Breast epithelium (tissue), 3 donors: Measurements from ENCODE around the gene GINM1.
A peak's percentile ranks its signal among the peaks of the same experiment; 100 is the strongest.

ENCODE experiments used
- POLR2AphosphoS5 ChIP-seq, 3 donors: sonication (generic); formaldehyde crosslinking; IDR thresholded peaks; one replicate each; pipeline ENCODE4 v1.6.1; 2017; ENCODE audit warnings: antibody characterized with exemption in 3 of 3
- TF ChIP-seq, protein P1 (sequence below), 3 donors: fragments of 450-650 bp; IDR thresholded peaks; one replicate each; pipeline ENCODE4 v1.5.1; 2016 to 2017; ENCODE audit warnings: antibody characterized with exemption in 3 of 3, mild to moderate bottlenecking in 3 of 3, moderate library complexity in 3 of 3

- TF ChIP-seq, protein P1, sequence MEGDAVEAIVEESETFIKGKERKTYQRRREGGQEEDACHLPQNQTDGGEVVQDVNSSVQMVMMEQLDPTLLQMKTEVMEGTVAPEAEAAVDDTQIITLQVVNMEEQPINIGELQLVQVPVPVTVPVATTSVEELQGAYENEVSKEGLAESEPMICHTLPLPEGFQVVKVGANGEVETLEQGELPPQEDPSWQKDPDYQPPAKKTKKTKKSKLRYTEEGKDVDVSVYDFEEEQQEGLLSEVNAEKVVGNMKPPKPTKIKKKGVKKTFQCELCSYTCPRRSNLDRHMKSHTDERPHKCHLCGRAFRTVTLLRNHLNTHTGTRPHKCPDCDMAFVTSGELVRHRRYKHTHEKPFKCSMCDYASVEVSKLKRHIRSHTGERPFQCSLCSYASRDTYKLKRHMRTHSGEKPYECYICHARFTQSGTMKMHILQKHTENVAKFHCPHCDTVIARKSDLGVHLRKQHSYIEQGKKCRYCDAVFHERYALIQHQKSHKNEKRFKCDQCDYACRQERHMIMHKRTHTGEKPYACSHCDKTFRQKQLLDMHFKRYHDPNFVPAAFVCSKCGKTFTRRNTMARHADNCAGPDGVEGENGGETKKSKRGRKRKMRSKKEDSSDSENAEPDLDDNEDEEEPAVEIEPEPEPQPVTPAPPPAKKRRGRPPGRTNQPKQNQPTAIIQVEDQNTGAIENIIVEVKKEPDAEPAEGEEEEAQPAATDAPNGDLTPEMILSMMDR (IDR thresholded peaks at IDR 0.05): peak; percentile 70 to 75 (median 73)
- peak; percentile 90 to 99 (median 97) for TF ChIP-seq POLR2AphosphoS5 (IDR thresholded peaks at IDR 0.05)
Observed at GRCh38 chr6:149545754-149546471, 20.3 kb upstream of the GINM1 start, which contains the start of gene PPIL4.
